ENCODE results near the gene MRTFA. TPM values are rescaled to one million over a fixed set of nuclear protein-coding genes. Genes with fewer than 3 reads are reported as not detected.
A peak's percentile ranks its signal among the peaks of the same experiment; 100 is the strongest.

The MRTFA gene
- total and polyA plus RNA-seq, 2 of the 13 experiments (the other 11 are each of a cell fraction or from before 2014, with no cell fraction given) = 2.4 to 8.2 TPM

DNA sequence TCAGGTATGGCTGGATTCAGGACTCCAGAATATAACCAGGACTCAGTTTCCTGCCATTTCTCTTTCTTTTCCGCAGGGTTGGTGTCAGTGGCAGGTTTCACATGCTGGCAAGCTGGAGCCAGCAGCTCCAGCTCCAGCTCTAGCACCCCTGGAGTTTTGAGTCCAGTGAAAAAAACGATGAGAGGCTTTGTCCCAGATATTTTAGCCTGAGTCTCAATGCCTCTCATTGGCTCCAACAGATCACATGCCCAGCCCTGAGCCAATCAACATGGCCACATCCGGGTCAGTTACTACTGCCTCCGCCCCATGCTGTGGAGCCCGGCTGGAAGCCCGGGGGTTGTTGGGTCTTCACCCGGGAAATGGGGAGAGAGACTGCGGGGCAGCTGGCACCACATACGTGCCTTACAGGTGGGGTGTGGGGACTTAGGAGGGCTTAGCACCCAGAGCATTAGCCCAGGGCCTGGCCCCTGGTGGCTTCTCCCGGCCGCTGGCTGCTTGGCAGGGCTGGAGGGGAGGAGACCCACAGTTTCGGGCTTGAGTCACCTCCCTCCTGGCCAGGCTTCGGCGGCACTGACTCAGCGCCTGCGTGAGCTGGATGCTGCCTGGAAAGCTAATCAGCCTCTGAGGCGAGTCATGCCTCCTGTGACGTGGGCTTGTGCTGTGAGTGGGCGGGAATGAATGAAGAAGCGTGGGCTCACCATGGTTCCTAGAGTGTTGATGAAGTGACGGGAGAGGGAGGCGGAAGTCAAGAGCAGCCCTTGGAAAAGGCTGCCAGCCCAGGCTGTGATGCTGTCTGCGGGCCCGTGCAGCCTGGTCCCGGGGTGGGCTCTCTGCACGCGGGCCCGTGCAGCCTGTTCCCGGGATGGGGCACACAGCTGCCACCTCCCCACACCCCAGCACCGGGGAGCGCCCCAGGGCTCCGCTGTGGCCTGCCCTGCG lies 15.3 kb upstream of the MRTFA start (continued):
- TF ChIP-seq, protein P1, sequence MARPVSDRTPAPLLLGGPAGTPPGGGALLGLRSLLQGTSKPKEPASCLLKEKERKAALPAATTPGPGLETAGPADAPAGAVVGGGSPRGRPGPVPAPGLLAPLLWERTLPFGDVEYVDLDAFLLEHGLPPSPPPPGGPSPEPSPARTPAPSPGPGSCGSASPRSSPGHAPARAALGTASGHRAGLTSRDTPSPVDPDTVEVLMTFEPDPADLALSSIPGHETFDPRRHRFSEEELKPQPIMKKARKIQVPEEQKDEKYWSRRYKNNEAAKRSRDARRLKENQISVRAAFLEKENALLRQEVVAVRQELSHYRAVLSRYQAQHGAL (CRISPR knock-in tag; IDR thresholded peaks at IDR 0.05; ENCODE audit: not compliant biosample characterization) = no peak
- TF ChIP-seq HMG20A (CRISPR knock-in tag; IDR thresholded peaks at IDR 0.05; ENCODE audit: borderline replicate concordance) (peak; percentile 13; the same call in 1 of the 2 replicates), SATB2 (CRISPR knock-in tag; IDR thresholded peaks at IDR 0.05) (no peak), SNRNP70 (IDR thresholded peaks at IDR 0.05; ENCODE audit: low read depth, low read length) (no peak), ZNF562 (CRISPR knock-in tag; IDR thresholded peaks at IDR 0.05; ENCODE audit: borderline replicate concordance) (no peak), SNAPC2 (CRISPR knock-in tag; IDR thresholded peaks at IDR 0.05) (peak; percentile 52; the same call in 1 of the 2 replicates), NKX3-1 (CRISPR knock-in tag; IDR thresholded peaks at IDR 0.05) (no peak; the same call in 1 of the 2 replicates), YY1 (IDR thresholded peaks at IDR 0.05; ENCODE audit: insufficient read depth, insufficient replicate concordance, low read depth, low read length) (peak; percentile 29), TBL1XR1 (IDR thresholded peaks at IDR 0.05; ENCODE audit: borderline replicate concordance, low read length, partially characterized antibody) (peak; percentile 44), ELF3 (CRISPR knock-in tag; IDR thresholded peaks at IDR 0.05) (peak; percentile 11; the same call in 1 of the 2 replicates), PAX8 (CRISPR knock-in tag; IDR thresholded peaks at IDR 0.05; ENCODE audit: borderline replicate concordance) (0 out of 2 replicates have a peak, but pooled peaks have one; percentile 58), CENPX (CRISPR knock-in tag; IDR thresholded peaks at IDR 0.05) (no peak), ZNF260 (CRISPR knock-in tag; IDR thresholded peaks at IDR 0.05; ENCODE audit: borderline replicate concordance, low read depth) (no peak), ZNF598 (CRISPR knock-in tag; IDR thresholded peaks at IDR 0.05; ENCODE audit: borderline replicate concordance) (0 out of 2 replicates have a peak, but pooled peaks have one; percentile 29), ZNF256 (CRISPR knock-in tag; conservative IDR thresholded peaks at IDR 0.05) (0 out of 2 replicates have a peak, but pooled peaks have one; percentile 27), TOE1 (CRISPR knock-in tag; IDR thresholded peaks at IDR 0.05) (no peak), ZNF747 (CRISPR knock-in tag; IDR thresholded peaks at IDR 0.05; ENCODE audit: borderline replicate concordance) (0 out of 2 replicates have a peak, but pooled peaks have one; percentile 36)
- TF ChIP-seq, protein P2, sequence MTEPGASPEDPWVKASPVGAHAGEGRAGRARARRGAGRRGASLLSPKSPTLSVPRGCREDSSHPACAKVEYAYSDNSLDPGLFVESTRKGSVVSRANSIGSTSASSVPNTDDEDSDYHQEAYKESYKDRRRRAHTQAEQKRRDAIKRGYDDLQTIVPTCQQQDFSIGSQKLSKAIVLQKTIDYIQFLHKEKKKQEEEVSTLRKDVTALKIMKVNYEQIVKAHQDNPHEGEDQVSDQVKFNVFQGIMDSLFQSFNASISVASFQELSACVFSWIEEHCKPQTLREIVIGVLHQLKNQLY (CRISPR knock-in tag; IDR thresholded peaks at IDR 0.05) = no peak
- TF ChIP-seq, protein P3, sequence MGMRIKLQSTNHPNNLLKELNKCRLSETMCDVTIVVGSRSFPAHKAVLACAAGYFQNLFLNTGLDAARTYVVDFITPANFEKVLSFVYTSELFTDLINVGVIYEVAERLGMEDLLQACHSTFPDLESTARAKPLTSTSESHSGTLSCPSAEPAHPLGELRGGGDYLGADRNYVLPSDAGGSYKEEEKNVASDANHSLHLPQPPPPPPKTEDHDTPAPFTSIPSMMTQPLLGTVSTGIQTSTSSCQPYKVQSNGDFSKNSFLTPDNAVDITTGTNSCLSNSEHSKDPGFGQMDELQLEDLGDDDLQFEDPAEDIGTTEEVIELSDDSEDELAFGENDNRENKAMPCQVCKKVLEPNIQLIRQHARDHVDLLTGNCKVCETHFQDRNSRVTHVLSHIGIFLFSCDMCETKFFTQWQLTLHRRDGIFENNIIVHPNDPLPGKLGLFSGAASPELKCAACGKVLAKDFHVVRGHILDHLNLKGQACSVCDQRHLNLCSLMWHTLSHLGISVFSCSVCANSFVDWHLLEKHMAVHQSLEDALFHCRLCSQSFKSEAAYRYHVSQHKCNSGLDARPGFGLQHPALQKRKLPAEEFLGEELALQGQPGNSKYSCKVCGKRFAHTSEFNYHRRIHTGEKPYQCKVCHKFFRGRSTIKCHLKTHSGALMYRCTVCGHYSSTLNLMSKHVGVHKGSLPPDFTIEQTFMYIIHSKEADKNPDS (CRISPR knock-in tag; IDR thresholded peaks at IDR 0.05) = no peak
- TF ChIP-seq, protein P4, sequence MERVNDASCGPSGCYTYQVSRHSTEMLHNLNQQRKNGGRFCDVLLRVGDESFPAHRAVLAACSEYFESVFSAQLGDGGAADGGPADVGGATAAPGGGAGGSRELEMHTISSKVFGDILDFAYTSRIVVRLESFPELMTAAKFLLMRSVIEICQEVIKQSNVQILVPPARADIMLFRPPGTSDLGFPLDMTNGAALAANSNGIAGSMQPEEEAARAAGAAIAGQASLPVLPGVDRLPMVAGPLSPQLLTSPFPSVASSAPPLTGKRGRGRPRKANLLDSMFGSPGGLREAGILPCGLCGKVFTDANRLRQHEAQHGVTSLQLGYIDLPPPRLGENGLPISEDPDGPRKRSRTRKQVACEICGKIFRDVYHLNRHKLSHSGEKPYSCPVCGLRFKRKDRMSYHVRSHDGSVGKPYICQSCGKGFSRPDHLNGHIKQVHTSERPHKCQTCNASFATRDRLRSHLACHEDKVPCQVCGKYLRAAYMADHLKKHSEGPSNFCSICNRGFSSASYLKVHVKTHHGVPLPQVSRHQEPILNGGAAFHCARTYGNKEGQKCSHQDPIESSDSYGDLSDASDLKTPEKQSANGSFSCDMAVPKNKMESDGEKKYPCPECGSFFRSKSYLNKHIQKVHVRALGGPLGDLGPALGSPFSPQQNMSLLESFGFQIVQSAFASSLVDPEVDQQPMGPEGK (CRISPR knock-in tag; IDR thresholded peaks at IDR 0.05) = peak; percentile 58
- TF ChIP-seq, protein P5, sequence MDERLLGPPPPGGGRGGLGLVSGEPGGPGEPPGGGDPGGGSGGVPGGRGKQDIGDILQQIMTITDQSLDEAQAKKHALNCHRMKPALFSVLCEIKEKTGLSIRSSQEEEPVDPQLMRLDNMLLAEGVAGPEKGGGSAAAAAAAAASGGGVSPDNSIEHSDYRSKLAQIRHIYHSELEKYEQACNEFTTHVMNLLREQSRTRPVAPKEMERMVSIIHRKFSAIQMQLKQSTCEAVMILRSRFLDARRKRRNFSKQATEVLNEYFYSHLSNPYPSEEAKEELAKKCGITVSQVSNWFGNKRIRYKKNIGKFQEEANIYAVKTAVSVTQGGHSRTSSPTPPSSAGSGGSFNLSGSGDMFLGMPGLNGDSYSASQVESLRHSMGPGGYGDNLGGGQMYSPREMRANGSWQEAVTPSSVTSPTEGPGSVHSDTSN (CRISPR knock-in tag; IDR thresholded peaks at IDR 0.05) = no peak

All from HepG2 (cell line).